Activated T-helper 1 cell treated with anti-CD3 and anti-CD28 coated beads, Interleukin-12 subunit alpha, Interleukin-12 subunit beta, Interleukin-2, Interleukin-4 antibody, amounts not matched to agents 30 ng/mL and 10 ng/mL and 1 ng/mL, durations not matched to agents 14 hours and 24 hours and 36 hours (primary cell): ENCODE data around the gene NXF1. TPM values are rescaled to one million over a fixed set of nuclear protein-coding genes. Genes with fewer than 3 reads are reported as not detected.

Experiments used
- DNase-seq: peaks from one replicate; pipeline ENCODE4 v3.0.0; 2021; ENCODE audit warnings: low spot score
- H3K27ac Mint-ChIP-seq: one replicate; pipeline ENCODE4 v1.8.0; 2021; ENCODE audit warnings: mild to moderate bottlenecking, mixed read lengths
- H3K27me3 Mint-ChIP-seq: one replicate; pipeline ENCODE4 v1.8.0; 2022; ENCODE audit warnings: mild to moderate bottlenecking, moderate library complexity, mixed read lengths; ENCODE audit not compliant: insufficient read depth
- H3K36me3 Mint-ChIP-seq: one replicate; pipeline ENCODE4 v1.8.0; 2021; ENCODE audit warnings: low read depth, mixed read lengths
- H3K4me1 Mint-ChIP-seq: one replicate; pipeline ENCODE4 v1.8.0; 2021; ENCODE audit warnings: low read depth, mixed read lengths
- H3K4me3 Mint-ChIP-seq: one replicate; pipeline ENCODE4 v1.8.0; 2021; ENCODE audit warnings: mild to moderate bottlenecking, moderate library complexity, mixed read lengths
- H3K9me3 Mint-ChIP-seq: one replicate; pipeline ENCODE4 v1.8.0; 2021; ENCODE audit warnings: mixed read lengths
- intact Hi-C: fragments of 100-400 bp; cut with micrococcal nuclease; formaldehyde crosslinking; loops from one replicate; pipeline ENCODE4 v1.15.1; 2024
- total RNA-seq: library from RNA; stranded (reverse); gene quantifications from 2 replicates; pipeline ENCODE4 v1.2.3, GENCODE V29; 2022

The NXF1 gene
- total RNA-seq, result 155 and 158 TPM in 2 replicates

- Mint-ChIP-seq H3K27ac (peak within 1 kb of the TSS; percentile 99), H3K27me3 (peaks cover 2% of the 10 kb centered on the region), H3K4me3 (peak within 1 kb of the TSS; percentile 100), H3K4me1 (peaks cover 40% of the 10 kb centered on the region), H3K36me3 (peaks cover 37% of the 10 kb centered on the region), H3K9me3 (no peaks in the 10 kb centered on the region)
- intact Hi-C loops, result loop anchor here (1.0 kb wide), 11 partner anchors 14 to 96 kb away; partner anchors contain the start of genes HNRNPUL2, POLR2G, SLC3A2 and STX5
- peak; percentile 95 for DNase-seq
Measured at GRCh38 chr11:62805076-62805892, at the start of gene NXF1. Gene NXF1 (minus strand): TSS chr11:62805440. CDS start chr11:62805356, 84 bp downstream.

GRCh38 chr11:62854013-62854824, 49.0 kb upstream of the NXF1 start:
- no peak for DNase-seq
- H3K27ac Mint-ChIP-seq, result peak overlapping the region; percentile 98
- H3K27me3 Mint-ChIP-seq, result peaks cover 5% of the 10 kb centered on the region
- peaks cover 49% of the 10 kb centered on the region for H3K36me3 Mint-ChIP-seq
- H3K4me3 Mint-ChIP-seq, result peak overlapping the region; percentile 98
- H3K4me1 Mint-ChIP-seq, result peaks cover 58% of the 10 kb centered on the region
- intact Hi-C loops, result no loop called here
- no peaks in the 10 kb centered on the region for H3K9me3 Mint-ChIP-seq

DNA sequence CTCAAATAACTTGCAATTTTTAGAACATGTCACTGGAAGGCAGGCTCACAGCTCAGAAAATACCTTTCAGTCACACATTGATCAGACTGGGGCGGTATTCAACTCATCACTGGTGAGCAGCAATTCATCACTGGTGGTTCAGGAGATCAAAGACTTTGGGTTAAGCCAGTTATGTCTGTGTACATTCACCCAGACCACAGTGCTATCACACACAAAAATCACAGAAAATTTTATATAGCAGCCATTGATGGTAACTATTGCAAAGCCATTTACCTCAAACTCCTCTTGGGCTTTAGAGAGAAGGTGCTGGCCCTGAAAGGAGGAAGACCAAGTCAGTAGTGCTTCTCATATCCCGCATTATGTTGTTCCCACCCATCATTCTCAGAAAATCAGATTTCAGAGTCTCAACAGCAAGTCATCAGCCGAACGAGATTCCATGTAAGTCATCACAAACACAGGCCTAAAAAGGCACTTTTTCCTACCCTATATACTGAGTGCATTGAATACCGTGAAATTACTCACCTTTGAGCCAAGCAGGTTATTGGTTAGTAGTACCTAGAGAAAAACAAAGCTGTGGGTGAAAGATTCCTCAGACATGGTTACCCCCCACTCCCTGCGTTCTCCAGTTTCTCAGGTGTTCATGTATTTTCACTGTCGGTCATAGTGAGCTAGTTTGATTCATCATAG, 48.2 kb upstream of the NXF1 start:
- Mint-ChIP-seq H3K4me3 (peak overlapping the region; percentile 98), H3K27me3 (peaks cover 5% of the 10 kb centered on the region), H3K9me3 (no peaks in the 10 kb centered on the region), H3K27ac (peak overlapping the region; percentile 57), H3K4me1 (peaks cover 52% of the 10 kb centered on the region), H3K36me3 (peaks cover 52% of the 10 kb centered on the region)
- DNase-seq, result no peak
- intact Hi-C loops, result no loop called here

- intact Hi-C loops, result no loop called here
- H3K4me1 Mint-ChIP-seq, result peaks cover 45% of the 10 kb centered on the region
Measured at GRCh38 chr11:62852523-62853188, 47.4 kb upstream of the NXF1 start.

DNA sequence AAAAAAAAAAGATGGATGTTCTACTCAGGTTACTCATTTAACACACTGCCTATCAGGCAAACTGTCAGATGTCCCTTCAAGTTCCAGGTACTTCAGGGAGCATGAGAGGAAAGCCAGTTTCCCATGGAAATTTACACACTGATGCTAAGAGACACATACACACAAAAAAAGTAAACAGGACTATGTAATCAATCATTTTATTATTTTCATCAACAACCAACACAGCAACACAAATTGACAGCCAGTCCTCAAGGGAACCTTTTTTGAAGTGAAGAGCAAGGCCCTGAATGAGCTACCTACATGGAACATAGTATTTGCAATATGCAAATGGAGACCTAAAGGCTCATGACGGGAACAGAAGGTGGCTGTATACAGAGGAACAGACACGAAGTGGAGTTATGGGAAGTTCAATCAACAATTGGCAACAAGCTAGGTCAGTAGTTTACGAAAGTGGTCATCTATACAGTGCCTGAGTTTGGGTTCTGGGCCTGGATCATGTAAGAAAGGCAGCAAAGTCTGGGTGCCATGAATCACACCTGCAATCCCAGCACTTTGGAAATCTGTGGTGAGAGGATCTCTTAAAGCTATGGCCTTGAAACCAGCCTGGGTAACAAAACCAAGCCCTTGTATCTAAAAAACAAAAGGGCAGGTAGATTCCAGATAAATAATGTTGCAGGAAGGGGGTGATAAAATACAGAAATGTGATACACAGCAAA, 46.7 kb upstream of the NXF1 start:
- peaks cover 49% of the 10 kb centered on the region for H3K36me3 Mint-ChIP-seq
- intact Hi-C loops, result no loop called here
- peaks cover 39% of the 10 kb centered on the region for H3K4me1 Mint-ChIP-seq
- H3K4me3 Mint-ChIP-seq, result peak overlapping the region; percentile 98
- H3K9me3 Mint-ChIP-seq, result no peaks in the 10 kb centered on the region
- peaks cover 5% of the 10 kb centered on the region for H3K27me3 Mint-ChIP-seq
- H3K27ac Mint-ChIP-seq, result peak overlapping the region; percentile 83
- no peak for DNase-seq

More at GRCh38 chr11:62852523-62853188, 47.4 kb upstream of the NXF1 start:
- peak overlapping the region; percentile 57 for H3K27ac Mint-ChIP-seq
- peaks cover 50% of the 10 kb centered on the region for H3K36me3 Mint-ChIP-seq
- DNase-seq, result no peak
- peaks cover 5% of the 10 kb centered on the region for H3K27me3 Mint-ChIP-seq
- H3K9me3 Mint-ChIP-seq, result no peaks in the 10 kb centered on the region
- peak overlapping the region; percentile 98 for H3K4me3 Mint-ChIP-seq

DNA sequence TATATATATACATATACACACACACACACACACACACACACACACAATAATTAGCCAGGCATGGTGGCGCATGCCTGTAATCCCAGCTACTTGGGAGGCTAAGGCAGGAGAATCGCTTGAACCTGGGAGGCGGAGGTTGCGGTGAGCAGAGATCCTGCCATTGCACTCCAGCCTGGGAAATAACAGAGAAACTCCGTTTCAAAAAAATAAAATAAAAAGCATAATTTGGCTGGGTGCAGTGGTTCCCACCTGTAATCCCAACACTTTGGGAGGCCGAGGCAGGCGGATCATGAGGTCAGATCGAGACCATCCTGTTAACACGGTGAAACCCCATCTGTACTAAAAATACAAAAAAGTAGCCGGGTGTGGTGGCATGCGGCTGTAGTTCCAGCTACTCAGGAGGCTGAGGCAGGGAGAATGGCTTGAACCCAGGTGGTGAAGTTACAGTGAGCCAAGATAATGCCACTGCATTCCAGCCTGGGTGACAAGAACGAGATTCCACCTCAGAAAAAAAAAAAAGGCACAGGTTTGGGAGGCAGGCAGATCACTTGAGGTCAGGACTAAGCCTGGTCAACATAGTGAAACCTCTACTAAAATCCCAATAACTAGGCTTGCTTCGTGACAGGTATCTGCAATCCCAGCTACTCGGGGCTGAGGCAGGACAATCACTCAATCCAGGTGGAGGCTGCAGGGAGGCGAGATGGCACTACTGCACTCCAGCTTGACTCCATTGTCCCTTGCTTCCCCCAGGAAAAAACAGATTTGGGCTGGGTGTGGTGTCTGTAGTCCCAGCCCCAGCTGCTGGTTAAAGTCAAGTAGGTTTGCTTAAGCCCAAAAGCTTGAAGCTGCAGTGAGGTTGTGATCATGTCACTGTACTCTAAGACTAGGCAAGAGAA, 45.9 kb upstream of the NXF1 start:
- Mint-ChIP-seq H3K36me3 (peaks cover 49% of the 10 kb centered on the region), H3K4me3 (peak overlapping the region; percentile 98)

GRCh38 chr11:62847767-62848314, 42.6 kb upstream of the NXF1 start:
- intact Hi-C loops, result no loop called here
- peaks cover 14% of the 10 kb centered on the region for H3K4me1 Mint-ChIP-seq

More for the DNA sequence above, 45.9 kb upstream of the NXF1 start:
- Mint-ChIP-seq H3K27ac (peak overlapping the region; percentile 83), H3K9me3 (no peaks in the 10 kb centered on the region), H3K4me1 (peaks cover 34% of the 10 kb centered on the region), H3K27me3 (peaks cover 5% of the 10 kb centered on the region)
- intact Hi-C loops, result no loop called here
- no peak for DNase-seq

GRCh38 chr11:62846177-62846576, 40.9 kb upstream of the NXF1 start:
- no peak for DNase-seq
- Mint-ChIP-seq H3K4me1 (no peaks in the 10 kb centered on the region), H3K9me3 (no peaks in the 10 kb centered on the region)

More at GRCh38 chr11:62847767-62848314, 42.6 kb upstream of the NXF1 start:
- Mint-ChIP-seq H3K27ac (no peak overlapping the region), H3K27me3 (no peaks in the 10 kb centered on the region), H3K36me3 (peaks cover 20% of the 10 kb centered on the region), H3K9me3 (no peaks in the 10 kb centered on the region), H3K4me3 (no peak overlapping the region)
- DNase-seq, result no peak

DNA sequence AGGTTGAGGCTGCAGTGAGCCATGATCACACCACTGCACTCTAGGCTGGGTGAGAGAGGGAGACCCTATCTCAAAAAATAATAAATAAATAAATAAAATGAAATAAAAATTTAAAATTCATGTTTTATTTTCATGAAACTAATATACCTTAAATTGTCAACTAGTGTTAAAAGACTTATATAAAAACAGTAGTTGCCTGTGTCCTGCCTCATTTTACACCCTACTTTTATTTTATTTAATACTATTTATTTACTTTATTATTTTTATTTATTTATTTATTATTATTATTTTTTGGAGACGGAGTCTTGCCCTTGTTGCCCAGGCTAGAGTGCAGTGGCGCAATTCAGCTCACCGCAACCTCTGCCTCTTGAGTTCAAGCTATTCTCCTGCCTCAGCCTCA, 38.9 kb upstream of the NXF1 start:
- Mint-ChIP-seq H3K36me3 (peaks cover 4% of the 10 kb centered on the region), H3K9me3 (no peaks in the 10 kb centered on the region), H3K27ac (no peak overlapping the region), H3K4me3 (no peak overlapping the region), H3K4me1 (peaks cover 14% of the 10 kb centered on the region), H3K27me3 (no peaks in the 10 kb centered on the region)
- DNase-seq, result no peak
- intact Hi-C loops, result loop anchor here (5.0 kb wide), 2 partner anchors 222 to 1017 kb away; partner anchors contain the start of genes B3GAT3 and FADS2

More at GRCh38 chr11:62846177-62846576, 40.9 kb upstream of the NXF1 start:
- intact Hi-C loops, result no loop called here
- no peaks in the 10 kb centered on the region for H3K27me3 Mint-ChIP-seq
- H3K27ac Mint-ChIP-seq, result no peak overlapping the region
- peaks cover 5% of the 10 kb centered on the region for H3K36me3 Mint-ChIP-seq
- H3K4me3 Mint-ChIP-seq, result no peak overlapping the region

DNA sequence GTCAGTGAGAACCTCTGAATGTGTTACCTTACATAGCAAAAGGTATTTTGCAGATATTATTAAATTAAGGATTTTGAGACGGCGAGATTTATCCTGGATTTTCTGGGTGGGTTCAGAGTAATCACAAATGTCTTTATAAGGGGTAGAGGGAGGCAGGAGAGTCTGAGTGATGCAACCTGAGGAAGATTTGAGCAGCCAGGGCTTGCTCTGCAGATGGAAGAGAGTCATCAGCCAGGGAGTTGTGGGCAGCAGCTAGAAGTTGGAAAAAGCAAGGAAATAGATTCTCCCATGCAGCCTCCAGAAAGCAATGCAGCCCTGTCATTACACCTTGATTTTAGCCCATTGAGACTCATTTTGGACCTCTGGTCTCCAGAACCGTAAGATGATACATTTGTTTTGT, 38.2 kb upstream of the NXF1 start:
- Mint-ChIP-seq H3K36me3 (peaks cover 5% of the 10 kb centered on the region), H3K9me3 (no peaks in the 10 kb centered on the region), H3K27me3 (no peaks in the 10 kb centered on the region), H3K27ac (no peak overlapping the region), H3K4me1 (peaks cover 14% of the 10 kb centered on the region), H3K4me3 (no peak overlapping the region)
- no peak for DNase-seq
- intact Hi-C loops, result loop anchor here (5.0 kb wide), 2 partner anchors 221 to 1016 kb away; partner anchors contain the start of genes B3GAT3 and FADS2
